OCI-LY3 (cell line): ENCODE results near the gene UQCC3.

Source experiments
- EZH2phosphoT487 ChIP-seq: fragments of 200-600 bp; shearing (Covaris generic); IDR thresholded peaks from 2 replicates; pipeline ENCODE4 v1.6.1; 2018; ENCODE audit warnings: antibody characterized with exemption, mixed run types, low read depth
- TF ChIP-seq, protein P1 (sequence below): fragments of 200-600, 300-600 bp; sonication (generic); IDR thresholded peaks from 2 replicates; pipeline ENCODE4 v1.5.1; 2014; ENCODE audit warnings: antibody characterized with exemption, low read length, low read depth

DNA sequence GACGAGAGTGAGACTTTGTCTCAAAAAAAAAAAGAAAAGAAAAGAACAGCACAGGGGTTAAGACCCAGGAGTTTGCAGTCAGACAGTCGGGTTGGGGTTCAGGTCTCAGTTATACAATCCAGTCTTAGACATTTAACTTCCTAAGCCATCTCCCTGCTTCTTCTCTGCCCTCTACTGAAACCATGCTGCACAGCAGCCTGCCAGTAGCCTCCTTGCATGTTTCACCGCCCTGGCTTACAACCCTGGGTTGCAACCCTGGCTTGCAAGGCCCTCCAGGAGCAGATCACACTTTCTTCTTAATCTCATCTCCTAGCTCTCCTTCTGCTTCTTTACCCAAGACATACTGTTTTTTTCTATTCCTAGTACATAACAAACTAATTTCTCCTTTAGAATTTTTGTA is 43.8 kb upstream of the UQCC3 start:
- TF ChIP-seq, protein P1, sequence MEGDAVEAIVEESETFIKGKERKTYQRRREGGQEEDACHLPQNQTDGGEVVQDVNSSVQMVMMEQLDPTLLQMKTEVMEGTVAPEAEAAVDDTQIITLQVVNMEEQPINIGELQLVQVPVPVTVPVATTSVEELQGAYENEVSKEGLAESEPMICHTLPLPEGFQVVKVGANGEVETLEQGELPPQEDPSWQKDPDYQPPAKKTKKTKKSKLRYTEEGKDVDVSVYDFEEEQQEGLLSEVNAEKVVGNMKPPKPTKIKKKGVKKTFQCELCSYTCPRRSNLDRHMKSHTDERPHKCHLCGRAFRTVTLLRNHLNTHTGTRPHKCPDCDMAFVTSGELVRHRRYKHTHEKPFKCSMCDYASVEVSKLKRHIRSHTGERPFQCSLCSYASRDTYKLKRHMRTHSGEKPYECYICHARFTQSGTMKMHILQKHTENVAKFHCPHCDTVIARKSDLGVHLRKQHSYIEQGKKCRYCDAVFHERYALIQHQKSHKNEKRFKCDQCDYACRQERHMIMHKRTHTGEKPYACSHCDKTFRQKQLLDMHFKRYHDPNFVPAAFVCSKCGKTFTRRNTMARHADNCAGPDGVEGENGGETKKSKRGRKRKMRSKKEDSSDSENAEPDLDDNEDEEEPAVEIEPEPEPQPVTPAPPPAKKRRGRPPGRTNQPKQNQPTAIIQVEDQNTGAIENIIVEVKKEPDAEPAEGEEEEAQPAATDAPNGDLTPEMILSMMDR = no peak
- TF ChIP-seq EZH2phosphoT487 = no peak
